Measurements from ENCODE around the gene RYR2.

The RYR2 gene

GRCh38 chr1:237428809-237429208, 386.8 kb downstream of the RYR2 start:
- Histone ChIP-seq H3K79me2 (ENCODE audit: insufficient read depth, low read length) (no peaks in the 10 kb centered on the region), H3K9me3 (ENCODE audit: low read length) (no peaks in the 10 kb centered on the region), H3K27me3 (ENCODE audit: insufficient read depth, low read length) (no peaks in the 10 kb centered on the region), H3K36me3 (ENCODE audit: insufficient read depth, low read length) (no peaks in the 10 kb centered on the region), H4K20me1 (ENCODE audit: insufficient read depth, low read length) (no peaks in the 10 kb centered on the region), H2AFZ (ENCODE audit: low read length) (no peak overlapping the region), H3K9ac (ENCODE audit: low read length) (no peak overlapping the region), H3K4me2 (ENCODE audit: low read length) (no peak overlapping the region), H3K4me1 (ENCODE audit: insufficient read depth, low read length, severe bottlenecking) (no peaks in the 10 kb centered on the region), H3K27ac (ENCODE audit: low read depth, low read length, poor library complexity, severe bottlenecking) (no peak overlapping the region), H3K9me2 (ENCODE audit: low read depth, low read length) (no peaks in the 10 kb centered on the region), H3F3A (ENCODE audit: insufficient read depth, low read length) (no peaks in the 10 kb centered on the region), H3K4me3 (ENCODE audit: low read depth, low read length, poor library complexity, severe bottlenecking) (no peak overlapping the region)
- TF ChIP-seq CTCF (IDR thresholded peaks at IDR 0.05; ENCODE audit: low read length), result no peak

GRCh38 chr1:237429252-237429651, 387.3 kb downstream of the RYR2 start:
- no peaks in the 10 kb centered on the region for H3K9me2 ChIP-seq (ENCODE audit: low read depth, low read length)
- no peak overlapping the region for H3K27ac ChIP-seq (ENCODE audit: low read depth, low read length, poor library complexity, severe bottlenecking)
- H4K20me1 ChIP-seq (ENCODE audit: insufficient read depth, low read length), result no peaks in the 10 kb centered on the region
- H2AFZ ChIP-seq (ENCODE audit: low read length), result no peak overlapping the region
- H3K9ac ChIP-seq (ENCODE audit: low read length), result no peak overlapping the region
- H3K79me2 ChIP-seq (ENCODE audit: insufficient read depth, low read length), result no peaks in the 10 kb centered on the region
- no peaks in the 10 kb centered on the region for H3K36me3 ChIP-seq (ENCODE audit: insufficient read depth, low read length)
- no peak overlapping the region for H3K4me3 ChIP-seq (ENCODE audit: low read depth, low read length, poor library complexity, severe bottlenecking)
- no peaks in the 10 kb centered on the region for H3F3A ChIP-seq (ENCODE audit: insufficient read depth, low read length)
- H3K4me1 ChIP-seq (ENCODE audit: insufficient read depth, low read length, severe bottlenecking), result no peaks in the 10 kb centered on the region
- TF ChIP-seq EZH2 (IDR thresholded peaks at IDR 0.05; ENCODE audit: borderline replicate concordance, low read length) (no peak), CTCF (IDR thresholded peaks at IDR 0.05; ENCODE audit: low read length) (no peak)
- no peaks in the 10 kb centered on the region for H3K27me3 ChIP-seq (ENCODE audit: insufficient read depth, low read length)
- no peak overlapping the region for H3K4me2 ChIP-seq (ENCODE audit: low read length)
- H3K9me3 ChIP-seq (ENCODE audit: low read length), result no peaks in the 10 kb centered on the region

- Histone ChIP-seq H3K79me2 (ENCODE audit: insufficient read depth, low read length) (no peaks in the 10 kb centered on the region), H3K9me3 (ENCODE audit: low read length) (no peaks in the 10 kb centered on the region), H3K27me3 (ENCODE audit: insufficient read depth, low read length) (no peaks in the 10 kb centered on the region), H3K9me2 (ENCODE audit: low read depth, low read length) (no peaks in the 10 kb centered on the region), H3K27ac (ENCODE audit: low read depth, low read length, poor library complexity, severe bottlenecking) (no peak overlapping the region), H3K4me1 (ENCODE audit: insufficient read depth, low read length, severe bottlenecking) (no peaks in the 10 kb centered on the region), H3K4me3 (ENCODE audit: low read depth, low read length, poor library complexity, severe bottlenecking) (no peak overlapping the region), H4K20me1 (ENCODE audit: insufficient read depth, low read length) (no peaks in the 10 kb centered on the region), H2AFZ (ENCODE audit: low read length) (no peak overlapping the region), H3F3A (ENCODE audit: insufficient read depth, low read length) (no peaks in the 10 kb centered on the region), H3K36me3 (ENCODE audit: insufficient read depth, low read length) (no peaks in the 10 kb centered on the region), H3K4me2 (ENCODE audit: low read length) (no peak overlapping the region), H3K9ac (ENCODE audit: low read length) (no peak overlapping the region)
- TF ChIP-seq EZH2 (IDR thresholded peaks at IDR 0.05; ENCODE audit: borderline replicate concordance, low read length), result no peak
These were observed 389.5 kb downstream of the RYR2 start for GRCh38 chr1:237431448-237431847.

- TF ChIP-seq CTCF (IDR thresholded peaks at IDR 0.05; ENCODE audit: low read length) (no peak), EZH2 (IDR thresholded peaks at IDR 0.05; ENCODE audit: borderline replicate concordance, low read length) (no peak)
- H3K27me3 ChIP-seq (ENCODE audit: insufficient read depth, low read length), result no peaks in the 10 kb centered on the region
These were observed 398.4 kb downstream of the RYR2 start for GRCh38 chr1:237440346-237440745.

More at GRCh38 chr1:237440346-237440745, 398.4 kb downstream of the RYR2 start:
- H3K9me2 ChIP-seq (ENCODE audit: low read depth, low read length), result no peaks in the 10 kb centered on the region
- H3K4me1 ChIP-seq (ENCODE audit: insufficient read depth, low read length, severe bottlenecking), result no peaks in the 10 kb centered on the region
- no peak overlapping the region for H3K9ac ChIP-seq (ENCODE audit: low read length)
- H3F3A ChIP-seq (ENCODE audit: insufficient read depth, low read length), result no peaks in the 10 kb centered on the region
- H3K79me2 ChIP-seq (ENCODE audit: insufficient read depth, low read length), result no peaks in the 10 kb centered on the region
- H2AFZ ChIP-seq (ENCODE audit: low read length), result no peak overlapping the region
- H3K27ac ChIP-seq (ENCODE audit: low read depth, low read length, poor library complexity, severe bottlenecking), result no peak overlapping the region
- H3K36me3 ChIP-seq (ENCODE audit: insufficient read depth, low read length), result no peaks in the 10 kb centered on the region
- H3K4me2 ChIP-seq (ENCODE audit: low read length), result no peak overlapping the region
- no peak overlapping the region for H3K4me3 ChIP-seq (ENCODE audit: low read depth, low read length, poor library complexity, severe bottlenecking)
- H3K9me3 ChIP-seq (ENCODE audit: low read length), result no peaks in the 10 kb centered on the region
- H4K20me1 ChIP-seq (ENCODE audit: insufficient read depth, low read length), result no peaks in the 10 kb centered on the region
